GM12873 (cell line): Measurements from ENCODE around the gene RALGAPA2.
A peak's percentile ranks its signal among the peaks of the same experiment; 100 is the strongest.

Source experiments
- TF ChIP-seq, protein P1 (sequence below): IDR thresholded peaks from 2 replicates; pipeline ENCODE4 v1.5.1; 2012; ENCODE audit warnings: low read depth, mild to moderate bottlenecking, moderate library complexity, low read length, control low read depth; ENCODE audit not compliant: insufficient read depth; ENCODE audit errors: missing control alignments

Gene RALGAPA2

GRCh38 chr20:20413810-20414281, 298.6 kb downstream of the RALGAPA2 start:
- TF ChIP-seq, protein P1, sequence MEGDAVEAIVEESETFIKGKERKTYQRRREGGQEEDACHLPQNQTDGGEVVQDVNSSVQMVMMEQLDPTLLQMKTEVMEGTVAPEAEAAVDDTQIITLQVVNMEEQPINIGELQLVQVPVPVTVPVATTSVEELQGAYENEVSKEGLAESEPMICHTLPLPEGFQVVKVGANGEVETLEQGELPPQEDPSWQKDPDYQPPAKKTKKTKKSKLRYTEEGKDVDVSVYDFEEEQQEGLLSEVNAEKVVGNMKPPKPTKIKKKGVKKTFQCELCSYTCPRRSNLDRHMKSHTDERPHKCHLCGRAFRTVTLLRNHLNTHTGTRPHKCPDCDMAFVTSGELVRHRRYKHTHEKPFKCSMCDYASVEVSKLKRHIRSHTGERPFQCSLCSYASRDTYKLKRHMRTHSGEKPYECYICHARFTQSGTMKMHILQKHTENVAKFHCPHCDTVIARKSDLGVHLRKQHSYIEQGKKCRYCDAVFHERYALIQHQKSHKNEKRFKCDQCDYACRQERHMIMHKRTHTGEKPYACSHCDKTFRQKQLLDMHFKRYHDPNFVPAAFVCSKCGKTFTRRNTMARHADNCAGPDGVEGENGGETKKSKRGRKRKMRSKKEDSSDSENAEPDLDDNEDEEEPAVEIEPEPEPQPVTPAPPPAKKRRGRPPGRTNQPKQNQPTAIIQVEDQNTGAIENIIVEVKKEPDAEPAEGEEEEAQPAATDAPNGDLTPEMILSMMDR, result no peak

GRCh38 chr20:20412750-20413149, 299.7 kb downstream of the RALGAPA2 start:
- TF ChIP-seq, protein P1, result no peak

DNA sequence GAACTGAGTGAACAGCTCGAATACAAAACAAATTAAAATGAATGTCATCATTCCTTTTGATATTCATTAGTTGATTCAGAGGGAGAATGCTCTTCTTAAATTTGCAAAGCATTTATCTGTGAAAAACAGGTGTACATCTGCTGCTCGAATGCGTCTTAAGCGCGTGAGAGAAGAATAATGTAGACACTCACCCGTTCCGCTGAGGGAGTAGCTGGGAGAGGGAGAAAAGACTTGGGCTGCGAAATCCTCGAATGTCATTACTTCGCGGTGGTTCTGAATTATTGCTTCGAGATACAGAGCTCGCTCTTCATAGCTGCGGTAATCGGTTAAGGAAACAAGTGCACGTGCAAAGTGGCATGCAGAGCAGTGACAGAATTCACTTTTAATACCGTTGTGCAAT, 300.6 kb downstream of the RALGAPA2 start:
- TF ChIP-seq, protein P1, result no peak

DNA sequence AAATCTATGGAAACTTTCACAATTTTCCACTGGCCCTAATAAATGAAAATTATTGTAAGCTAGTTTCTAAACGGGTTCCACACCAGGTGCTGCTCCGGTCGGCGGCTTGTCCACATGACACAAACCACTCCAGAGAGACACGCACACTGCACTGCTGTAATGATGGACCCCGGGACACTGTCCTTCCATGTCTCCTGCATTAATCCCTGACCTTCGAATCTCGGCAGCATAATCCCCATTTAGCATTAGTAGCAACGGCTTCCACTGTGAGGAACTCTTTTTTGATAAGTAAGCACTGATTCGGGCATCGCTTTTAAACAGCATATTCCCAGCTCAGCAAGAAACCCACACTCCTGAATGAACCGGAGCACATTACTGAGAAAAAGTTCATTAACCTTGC, 301.0 kb downstream of the RALGAPA2 start:
- TF ChIP-seq, protein P1, result no peak

DNA sequence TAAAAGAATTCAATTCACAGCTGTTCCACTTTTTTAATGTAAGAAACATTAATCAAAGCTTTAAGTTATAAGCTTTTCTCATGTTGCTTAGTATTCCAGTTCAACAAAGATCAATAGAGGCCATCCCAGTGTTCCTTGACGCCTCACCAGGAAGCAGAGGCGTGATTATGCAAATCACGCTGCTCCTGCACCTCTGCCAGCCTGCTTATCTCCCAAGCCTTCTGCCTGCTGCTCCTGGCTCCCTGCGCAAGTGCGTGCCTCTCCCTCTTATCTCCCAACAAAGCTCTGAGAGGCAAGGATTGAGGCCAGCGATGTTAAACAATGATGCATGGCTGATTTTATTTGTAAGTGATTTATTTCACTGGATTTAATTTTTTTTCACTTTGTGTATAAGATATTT, 301.8 kb downstream of the RALGAPA2 start:
- TF ChIP-seq, protein P1, result no peak

- TF ChIP-seq, protein P1, result no peak
These were observed 303.1 kb downstream of the RALGAPA2 start for GRCh38 chr20:20409331-20409730.

GRCh38 chr20:20407891-20408805, 304.3 kb downstream of the RALGAPA2 start:
- TF ChIP-seq, protein P1, result peak; percentile 24
